Erythroblast (primary cell): ENCODE results near the gene RERE.

ENCODE experiments used
- GATA1 ChIP-seq: IDR thresholded peaks from 2 replicates; pipeline ENCODE4 v1.6.1; 2011; ENCODE audit warnings: low read depth, mild to moderate bottlenecking, control low read depth, low read length, moderate library complexity
- POLR2A ChIP-seq: IDR thresholded peaks from 2 replicates; pipeline ENCODE4 v1.6.1; 2011; ENCODE audit warnings: mild to moderate bottlenecking, low read length

DNA sequence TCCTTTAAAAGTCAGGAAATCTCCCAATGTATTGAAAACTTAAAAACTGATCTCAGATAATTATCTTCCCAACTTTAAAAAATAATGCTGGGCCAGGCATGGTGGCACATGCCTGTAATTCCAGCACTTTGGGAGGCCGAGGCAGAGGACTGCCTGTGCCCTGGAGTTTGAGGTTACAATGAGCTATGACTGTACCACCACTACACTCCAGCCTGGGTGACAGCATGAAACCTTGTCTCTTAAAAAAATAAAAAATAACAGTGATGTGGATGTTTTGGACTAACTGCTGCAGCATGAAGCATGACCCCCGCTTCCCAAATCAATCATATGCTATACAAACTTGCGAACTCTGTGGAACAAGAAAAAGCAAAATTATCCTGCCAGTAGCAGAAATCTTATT lies 186.3 kb downstream of the RERE start:
- TF ChIP-seq POLR2A (no peak), GATA1 (no peak)
